Measurements from ENCODE around the gene STK32C. TPM values are rescaled to one million over a fixed set of nuclear protein-coding genes. Genes with fewer than 3 reads are reported as not detected.

Gene STK32C
- total RNA-seq, 1 donor from 2014 or later, result 14.6 TPM

- no peak overlapping the region for H3K27ac Mint-ChIP-seq
- DNase-seq (ENCODE audit: low spot score), result no peak
- H3K4me1 Mint-ChIP-seq (ENCODE audit: low read depth), result no peaks in the 10 kb centered on the region
- no peaks in the 10 kb centered on the region for H3K9me3 Mint-ChIP-seq
- H3K36me3 Mint-ChIP-seq (ENCODE audit: low read depth), result no peaks in the 10 kb centered on the region
- H3K4me3 Mint-ChIP-seq, result no peak overlapping the region
- peaks cover 10% of the 10 kb centered on the region for H3K27me3 Mint-ChIP-seq (ENCODE audit: insufficient read depth)
- intact Hi-C loops (cut with micrococcal nuclease), result no loop called here
These were observed 17.1 kb downstream of the STK32C start for GRCh38 chr10:132290631-132291030.

DNA sequence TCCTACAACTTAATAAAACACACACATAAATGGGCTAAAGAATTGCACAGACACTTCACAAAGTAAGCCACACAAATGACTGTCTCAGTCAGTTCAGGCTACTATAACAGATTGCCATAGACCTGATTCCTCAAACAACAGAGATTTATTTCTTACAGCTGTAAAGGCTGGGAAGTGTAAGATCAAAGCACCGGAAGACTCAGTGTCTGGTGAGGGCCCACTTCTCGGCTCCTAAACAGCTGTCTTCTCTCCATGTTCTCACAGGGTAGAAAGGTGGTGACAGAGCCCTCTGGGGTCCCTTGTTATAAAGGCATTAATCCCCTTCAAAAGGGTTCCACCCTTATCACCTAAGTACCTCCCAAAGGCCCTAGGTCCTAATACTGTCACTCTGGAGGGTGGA is 18.3 kb downstream of the STK32C start:
- peaks cover 12% of the 10 kb centered on the region for H3K27me3 Mint-ChIP-seq (ENCODE audit: insufficient read depth)
- no peaks in the 10 kb centered on the region for H3K4me1 Mint-ChIP-seq (ENCODE audit: low read depth)
- H3K36me3 Mint-ChIP-seq (ENCODE audit: low read depth), result no peaks in the 10 kb centered on the region
- DNase-seq (ENCODE audit: low spot score), result no peak
- no peaks in the 10 kb centered on the region for H3K9me3 Mint-ChIP-seq
- no peak overlapping the region for H3K27ac Mint-ChIP-seq
- no peak overlapping the region for H3K4me3 Mint-ChIP-seq
- intact Hi-C loops (cut with micrococcal nuclease), result no loop called here

DNA sequence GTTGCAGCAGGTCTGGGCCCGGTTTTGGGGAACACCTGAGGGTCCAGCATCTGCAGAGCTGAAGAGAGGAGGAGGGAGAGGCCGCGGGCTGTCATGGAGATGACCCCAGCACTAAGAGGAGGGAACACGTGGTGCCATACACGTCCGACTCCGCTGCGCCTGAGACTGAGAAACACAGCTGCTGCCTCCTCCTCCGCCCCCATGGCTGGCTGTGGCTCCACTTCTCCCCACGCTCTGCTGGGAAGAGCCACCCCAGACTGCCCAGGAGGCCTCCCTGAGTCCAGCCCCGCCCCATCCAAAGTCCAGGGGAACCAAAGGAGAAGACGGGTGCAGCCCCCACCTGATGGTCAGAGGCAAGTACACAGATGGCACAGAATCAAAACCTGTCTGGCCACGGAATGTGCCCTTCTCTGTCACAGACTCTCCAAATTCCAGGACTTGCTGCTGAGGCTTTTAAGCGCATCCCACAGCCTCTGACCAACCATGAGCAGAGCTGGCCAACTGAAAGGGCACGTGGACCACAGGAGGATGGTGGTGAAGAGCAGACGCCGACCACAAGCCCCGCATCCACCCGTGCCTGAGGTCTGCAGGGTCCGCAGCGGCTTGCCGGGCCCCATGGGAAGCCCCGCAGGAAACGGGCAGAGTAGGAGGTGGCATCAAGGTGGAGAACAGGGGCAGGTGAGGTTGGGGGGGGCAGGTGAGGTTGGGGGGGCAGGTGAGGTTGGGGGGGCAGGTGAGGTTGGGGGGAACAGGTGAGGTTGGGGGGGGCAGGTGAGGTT is 24.0 kb downstream of the STK32C start:
- no peak for DNase-seq (ENCODE audit: low spot score)
- H3K9me3 Mint-ChIP-seq, result no peaks in the 10 kb centered on the region
- H3K4me3 Mint-ChIP-seq, result no peak overlapping the region
- intact Hi-C loops (cut with micrococcal nuclease), result no loop called here
- peaks cover 7% of the 10 kb centered on the region for H3K27me3 Mint-ChIP-seq (ENCODE audit: insufficient read depth)
- H3K36me3 Mint-ChIP-seq (ENCODE audit: low read depth), result no peaks in the 10 kb centered on the region
- no peak overlapping the region for H3K27ac Mint-ChIP-seq
- no peaks in the 10 kb centered on the region for H3K4me1 Mint-ChIP-seq (ENCODE audit: low read depth)

- Mint-ChIP-seq H3K27ac (no peak overlapping the region), H3K36me3 (ENCODE audit: low read depth) (no peaks in the 10 kb centered on the region), H3K9me3 (no peaks in the 10 kb centered on the region), H3K27me3 (ENCODE audit: insufficient read depth) (peaks cover 7% of the 10 kb centered on the region), H3K4me1 (ENCODE audit: low read depth) (no peaks in the 10 kb centered on the region), H3K4me3 (no peak overlapping the region)
- DNase-seq (ENCODE audit: low spot score), result no peak
- intact Hi-C loops (cut with micrococcal nuclease), result no loop called here
These were observed 24.8 kb downstream of the STK32C start for GRCh38 chr10:132282667-132283603.

- Mint-ChIP-seq H3K9me3 (no peaks in the 10 kb centered on the region), H3K4me1 (ENCODE audit: low read depth) (no peaks in the 10 kb centered on the region), H3K4me3 (no peak overlapping the region), H3K27me3 (ENCODE audit: insufficient read depth) (peaks cover 3% of the 10 kb centered on the region), H3K27ac (no peak overlapping the region), H3K36me3 (ENCODE audit: low read depth) (no peaks in the 10 kb centered on the region)
- intact Hi-C loops (cut with micrococcal nuclease), result no loop called here
- no peak for DNase-seq (ENCODE audit: low spot score)
These were observed 25.7 kb downstream of the STK32C start for GRCh38 chr10:132281915-132282666.

GRCh38 chr10:132280646-132281074 is 27.1 kb downstream of the STK32C start:
- Mint-ChIP-seq H3K4me3 (no peak overlapping the region), H3K4me1 (ENCODE audit: low read depth) (no peaks in the 10 kb centered on the region), H3K27me3 (ENCODE audit: insufficient read depth) (peaks cover 3% of the 10 kb centered on the region), H3K9me3 (no peaks in the 10 kb centered on the region), H3K27ac (no peak overlapping the region), H3K36me3 (ENCODE audit: low read depth) (no peaks in the 10 kb centered on the region)
- no peak for DNase-seq (ENCODE audit: low spot score)
- intact Hi-C loops (cut with micrococcal nuclease), result no loop called here

GRCh38 chr10:132279873-132280645 is 27.7 kb downstream of the STK32C start:
- DNase-seq (ENCODE audit: low spot score), result no peak
- Mint-ChIP-seq H3K9me3 (no peaks in the 10 kb centered on the region), H3K36me3 (ENCODE audit: low read depth) (no peaks in the 10 kb centered on the region), H3K4me1 (ENCODE audit: low read depth) (no peaks in the 10 kb centered on the region), H3K27ac (no peak overlapping the region), H3K4me3 (no peak overlapping the region), H3K27me3 (ENCODE audit: insufficient read depth) (no peaks in the 10 kb centered on the region)
- intact Hi-C loops (cut with micrococcal nuclease), result no loop called here

- H3K27me3 Mint-ChIP-seq (ENCODE audit: insufficient read depth), result no peaks in the 10 kb centered on the region
- intact Hi-C loops (cut with micrococcal nuclease), result no loop called here
- no peaks in the 10 kb centered on the region for H3K4me1 Mint-ChIP-seq (ENCODE audit: low read depth)
- H3K9me3 Mint-ChIP-seq, result no peaks in the 10 kb centered on the region
- no peak overlapping the region for H3K27ac Mint-ChIP-seq
- H3K4me3 Mint-ChIP-seq, result no peak overlapping the region
- no peaks in the 10 kb centered on the region for H3K36me3 Mint-ChIP-seq (ENCODE audit: low read depth)
- DNase-seq (ENCODE audit: low spot score), result no peak
These were observed 30.4 kb downstream of the STK32C start for GRCh38 chr10:132277311-132277741.

DNA sequence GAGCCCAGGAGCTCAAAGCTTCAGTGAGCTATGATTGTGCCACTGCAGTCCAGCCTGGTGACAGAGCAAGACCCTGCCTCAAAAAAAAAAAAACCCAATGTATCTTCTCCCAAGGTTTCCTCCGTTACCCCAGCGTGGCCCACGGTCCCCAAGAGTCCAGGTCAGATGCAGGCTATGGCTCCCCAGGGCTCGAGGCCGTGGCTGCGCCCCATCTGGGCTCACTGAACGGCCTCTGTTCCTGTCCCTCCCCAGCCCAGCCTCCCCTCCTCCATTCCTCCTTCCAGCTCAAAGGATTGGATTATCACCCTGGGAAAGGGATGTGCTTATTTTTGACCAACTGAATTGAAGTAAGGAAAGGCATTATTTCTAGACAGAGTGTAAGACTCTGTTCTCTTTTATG is 31.0 kb downstream of the STK32C start:
- Mint-ChIP-seq H3K9me3 (no peaks in the 10 kb centered on the region), H3K4me3 (no peak overlapping the region), H3K27me3 (ENCODE audit: insufficient read depth) (no peaks in the 10 kb centered on the region), H3K27ac (no peak overlapping the region), H3K36me3 (ENCODE audit: low read depth) (no peaks in the 10 kb centered on the region), H3K4me1 (ENCODE audit: low read depth) (no peaks in the 10 kb centered on the region)
- DNase-seq (ENCODE audit: low spot score), result no peak
- intact Hi-C loops (cut with micrococcal nuclease), result no loop called here

- H3K36me3 Mint-ChIP-seq (ENCODE audit: low read depth), result no peaks in the 10 kb centered on the region
- no peaks in the 10 kb centered on the region for H3K4me1 Mint-ChIP-seq (ENCODE audit: low read depth)
- intact Hi-C loops (cut with micrococcal nuclease), result no loop called here
- no peak overlapping the region for H3K4me3 Mint-ChIP-seq
- H3K27me3 Mint-ChIP-seq (ENCODE audit: insufficient read depth), result no peaks in the 10 kb centered on the region
- no peak overlapping the region for H3K27ac Mint-ChIP-seq
- H3K9me3 Mint-ChIP-seq, result no peaks in the 10 kb centered on the region
- no peak for DNase-seq (ENCODE audit: low spot score)
These were observed 31.5 kb downstream of the STK32C start for GRCh38 chr10:132276179-132276675.

DNA sequence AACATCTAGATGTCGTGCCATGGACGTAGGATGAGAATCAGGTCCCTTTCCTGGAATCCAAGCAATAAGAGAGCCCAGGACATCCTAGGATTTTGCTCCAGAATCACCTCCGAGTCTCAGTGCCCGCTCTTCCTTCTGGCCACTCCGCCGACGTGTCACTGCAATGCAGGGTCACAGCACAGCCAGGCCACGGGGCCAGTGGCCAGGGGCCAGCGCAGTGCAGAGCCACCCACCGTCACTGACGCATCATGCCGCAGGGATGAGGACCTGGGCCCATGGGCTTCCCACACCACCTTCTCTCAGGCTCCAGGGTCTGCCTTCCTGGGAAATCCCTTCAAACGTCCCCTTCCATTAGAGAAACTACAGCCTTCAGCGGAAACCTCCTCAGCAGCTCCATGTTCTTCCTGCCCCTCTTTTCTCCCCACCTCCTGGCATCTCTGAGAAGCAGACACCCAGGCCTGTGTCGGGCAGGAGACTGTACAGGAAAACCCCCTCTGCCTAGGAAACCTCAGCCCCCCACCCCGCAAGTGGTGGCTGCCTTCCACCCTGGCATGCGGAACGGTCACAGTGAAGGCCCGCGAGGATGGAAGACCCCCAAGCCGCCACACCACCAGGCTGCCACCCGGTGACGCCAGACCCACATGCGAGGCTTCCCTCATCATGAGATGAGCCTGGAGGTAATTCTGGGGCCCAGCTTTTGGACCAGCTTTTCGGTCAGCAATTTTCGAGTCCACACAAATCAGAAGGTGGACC is 32.1 kb downstream of the STK32C start:
- Mint-ChIP-seq H3K27ac (no peak overlapping the region), H3K4me1 (ENCODE audit: low read depth) (no peaks in the 10 kb centered on the region), H3K27me3 (ENCODE audit: insufficient read depth) (no peaks in the 10 kb centered on the region), H3K4me3 (no peak overlapping the region), H3K36me3 (ENCODE audit: low read depth) (no peaks in the 10 kb centered on the region), H3K9me3 (no peaks in the 10 kb centered on the region)
- no peak for DNase-seq (ENCODE audit: low spot score)
- intact Hi-C loops (cut with micrococcal nuclease), result no loop called here

Data from activated T-helper 1 cell treated with anti-CD3 and anti-CD28 coated beads, Interleukin-12 subunit alpha, Interleukin-12 subunit beta, Interleukin-2, Interleukin-4 antibody, amounts not matched to agents 30 ng/mL and 10 ng/mL and 1 ng/mL, durations not matched to agents 14 hours and 24 hours and 36 hours (primary cell).